HEK293 (cell line): Measurements from ENCODE around the gene MED28.

Experiments used
- CTCF ChIA-PET: fragments of 350-600 bp; formaldehyde crosslinking; extraction: SDS; loops from one replicate; lab custom pipeline; 2021; ENCODE audit warnings: antibody characterized with exemption; lab: Yijun Ruan, JAX
- POLR2A ChIA-PET: fragments of 300-600 bp; formaldehyde crosslinking; extraction: SDS; loops from one replicate; lab custom pipeline; 2020; ENCODE audit warnings: antibody characterized with exemption, inconsistent platforms; lab: Yijun Ruan, JAX
- H3K27ac ChIP-seq: fragments of 200-500 bp; sonication (Bioruptor generic); 2 replicates; pipeline ENCODE4 v1.5.1; 2014; ENCODE audit warnings: low read depth, low read length, control low read depth, inconsistent platforms; ENCODE audit errors: extremely low read depth
- H3K36me3 ChIP-seq, 2 experiments: fragments of 200-500 bp in 1 of 2; sonication (Bioruptor generic) in 1 of 2; 1 replicate in 1 of 2; 2 replicates in 1 of 2; pipeline ENCODE4 v1.5.1; 2014 to 2017; ENCODE audit warnings: inconsistent platforms in 2 of 2, low read length in 2 of 2; ENCODE audit not compliant: control insufficient read depth in 2 of 2, insufficient read depth in 1 of 2
- H3K4me1 ChIP-seq: fragments of 200-500 bp; sonication (Bioruptor generic); 2 replicates; pipeline ENCODE4 v1.5.1; 2014; ENCODE audit warnings: mild to moderate bottlenecking, low read length, inconsistent platforms; ENCODE audit not compliant: control insufficient read depth, insufficient read depth
- H3K4me3 ChIP-seq: 2 replicates; pipeline ENCODE4 v1.5.1; 2011; ENCODE audit warnings: low read depth, mild to moderate bottlenecking, control low read depth, low read length, moderate library complexity
- H3K9me3 ChIP-seq: fragments of 200-500 bp; sonication (Bioruptor generic); 2 replicates; pipeline ENCODE4 v1.5.1; 2014; ENCODE audit warnings: low read depth, low read length, inconsistent platforms; ENCODE audit not compliant: control insufficient read depth, insufficient read depth
- BCL6B ChIP-seq: fragments of 450-650 bp; formaldehyde crosslinking; IDR thresholded peaks from 2 replicates; pipeline ENCODE4 v1.5.1; 2017; ENCODE audit warnings: missing biosample characterization, missing genetic modification characterization
- HOXA7 ChIP-seq: sonication (generic); formaldehyde crosslinking; IDR thresholded peaks from 2 replicates; pipeline ENCODE4 v1.8.1; 2022; ENCODE audit warnings: missing genetic modification reagents, borderline replicate concordance
- KLF10 ChIP-seq: fragments of 450-650 bp; IDR thresholded peaks from 2 replicates; pipeline ENCODE4 v1.5.1; 2018; ENCODE audit warnings: missing biosample characterization, mild to moderate bottlenecking, missing genetic modification characterization
- REPIN1 ChIP-seq: fragments of 450-650 bp; formaldehyde crosslinking; IDR thresholded peaks from 2 replicates; pipeline ENCODE4 v1.5.1; 2017; ENCODE audit warnings: missing biosample characterization, missing genetic modification characterization, low read depth
- SETDB1 ChIP-seq: IDR thresholded peaks from one replicate; pipeline ENCODE4 v1.6.1; 2017; ENCODE audit warnings: mild to moderate bottlenecking, low read length, moderate library complexity, mixed read lengths; ENCODE audit not compliant: insufficient read length
- TRIM28 ChIP-seq: IDR thresholded peaks from 2 replicates; pipeline ENCODE4 v1.6.1; 2011; ENCODE audit warnings: low read length, control low read depth, borderline replicate concordance
- ZBTB10 ChIP-seq: fragments of 450-650 bp; formaldehyde crosslinking; IDR thresholded peaks from 2 replicates; pipeline ENCODE4 v1.5.1; 2016; ENCODE audit warnings: missing biosample characterization, missing genetic modification characterization
- ZBTB48 ChIP-seq: fragments of 450-650 bp; formaldehyde crosslinking; IDR thresholded peaks from 2 replicates; pipeline ENCODE4 v1.5.1; 2016; ENCODE audit warnings: missing biosample characterization, missing genetic modification characterization
- ZFP41 ChIP-seq: fragments of 450-650 bp; formaldehyde crosslinking; IDR thresholded peaks from 2 replicates; pipeline ENCODE4 v1.5.1; 2016; ENCODE audit warnings: missing biosample characterization, missing genetic modification characterization, borderline replicate concordance
- ZIC2 ChIP-seq: fragments of 450-650 bp; formaldehyde crosslinking; IDR thresholded peaks from 2 replicates; pipeline ENCODE4 v1.5.1; 2016; ENCODE audit warnings: missing biosample characterization, missing genetic modification characterization
- ZNF121 ChIP-seq: fragments of 450-650 bp; formaldehyde crosslinking; IDR thresholded peaks from 2 replicates; pipeline ENCODE4 v1.5.1; 2016; ENCODE audit warnings: missing biosample characterization, missing genetic modification characterization
- ZNF140 ChIP-seq: fragments of 450-650 bp; formaldehyde crosslinking; IDR thresholded peaks from 2 replicates; pipeline ENCODE4 v1.5.1; 2016; ENCODE audit warnings: missing biosample characterization, missing genetic modification characterization
- ZNF157 ChIP-seq: fragments of 450-650 bp; formaldehyde crosslinking; IDR thresholded peaks from 2 replicates; pipeline ENCODE4 v1.5.1; 2016; ENCODE audit warnings: missing biosample characterization, missing genetic modification characterization
- ZNF169 ChIP-seq: fragments of 450-650 bp; formaldehyde crosslinking; IDR thresholded peaks from 2 replicates; pipeline ENCODE4 v1.5.1; 2016; ENCODE audit warnings: missing biosample characterization, missing genetic modification characterization
- ZNF174 ChIP-seq: fragments of 450-650 bp; formaldehyde crosslinking; IDR thresholded peaks from 2 replicates; pipeline ENCODE4 v1.5.0; 2017; ENCODE audit warnings: missing biosample characterization, mild to moderate bottlenecking, missing genetic modification characterization
- ZNF221 ChIP-seq: fragments of 450-650 bp; formaldehyde crosslinking; IDR thresholded peaks from 2 replicates; pipeline ENCODE4 v1.5.1; 2017; ENCODE audit warnings: missing biosample characterization, missing genetic modification characterization, borderline replicate concordance
- ZNF223 ChIP-seq: fragments of 450-650 bp; formaldehyde crosslinking; IDR thresholded peaks from 2 replicates; pipeline ENCODE4 v1.5.1; 2016; ENCODE audit warnings: missing biosample characterization, missing genetic modification characterization
- ZNF24 ChIP-seq: fragments of 450-650 bp; formaldehyde crosslinking; IDR thresholded peaks from 2 replicates; pipeline ENCODE4 v1.5.1; 2016; ENCODE audit warnings: missing biosample characterization, missing genetic modification characterization
- ZNF335 ChIP-seq: fragments of 450-650 bp; formaldehyde crosslinking; conservative IDR thresholded peaks from 2 replicates; pipeline ENCODE4 v1.5.1; 2016; ENCODE audit warnings: missing biosample characterization, missing genetic modification characterization
- ZNF362 ChIP-seq: fragments of 450-650 bp; formaldehyde crosslinking; IDR thresholded peaks from 2 replicates; pipeline ENCODE4 v1.5.1; 2016; ENCODE audit warnings: missing biosample characterization, missing genetic modification characterization
- ZNF449 ChIP-seq: fragments of 450-650 bp; formaldehyde crosslinking; IDR thresholded peaks from 2 replicates; pipeline ENCODE4 v1.5.1; 2017; ENCODE audit warnings: missing biosample characterization, mild to moderate bottlenecking, missing genetic modification characterization, moderate library complexity
- ZNF48 ChIP-seq: fragments of 450-650 bp; formaldehyde crosslinking; IDR thresholded peaks from 2 replicates; pipeline ENCODE4 v1.5.1; 2016; ENCODE audit warnings: missing biosample characterization, missing genetic modification characterization
- ZNF548 ChIP-seq: fragments of 450-650 bp; formaldehyde crosslinking; IDR thresholded peaks from 2 replicates; pipeline ENCODE4 v1.5.1; 2016; ENCODE audit warnings: missing biosample characterization, missing genetic modification characterization
- ZNF596 ChIP-seq: fragments of 450-650 bp; IDR thresholded peaks from 2 replicates; pipeline ENCODE4 v1.5.0; 2018; ENCODE audit warnings: missing biosample characterization, mild to moderate bottlenecking, missing genetic modification characterization, moderate library complexity
- ZNF670 ChIP-seq: fragments of 450-650 bp; formaldehyde crosslinking; IDR thresholded peaks from 2 replicates; pipeline ENCODE4 v1.5.1; 2016; ENCODE audit warnings: missing biosample characterization, missing genetic modification characterization, low read depth
- ZNF704 ChIP-seq: fragments of 450-650 bp; formaldehyde crosslinking; IDR thresholded peaks from 2 replicates; pipeline ENCODE4 v1.5.1; 2016; ENCODE audit warnings: missing biosample characterization, missing genetic modification characterization
- ZSCAN16 ChIP-seq: fragments of 450-650 bp; formaldehyde crosslinking; IDR thresholded peaks from 2 replicates; pipeline ENCODE4 v1.5.1; 2016; ENCODE audit warnings: missing biosample characterization, missing genetic modification characterization
- ZSCAN30 ChIP-seq: fragments of 450-650 bp; IDR thresholded peaks from 2 replicates; pipeline ENCODE4 v1.5.1; 2018; ENCODE audit warnings: missing biosample characterization, mild to moderate bottlenecking, missing genetic modification characterization, moderate library complexity
- TF ChIP-seq, protein P1 (sequence below): fragments of 450-650 bp; formaldehyde crosslinking; IDR thresholded peaks from 2 replicates; pipeline ENCODE4; 2016; ENCODE audit warnings: missing biosample characterization, missing genetic modification characterization

MED28 gene

DNA sequence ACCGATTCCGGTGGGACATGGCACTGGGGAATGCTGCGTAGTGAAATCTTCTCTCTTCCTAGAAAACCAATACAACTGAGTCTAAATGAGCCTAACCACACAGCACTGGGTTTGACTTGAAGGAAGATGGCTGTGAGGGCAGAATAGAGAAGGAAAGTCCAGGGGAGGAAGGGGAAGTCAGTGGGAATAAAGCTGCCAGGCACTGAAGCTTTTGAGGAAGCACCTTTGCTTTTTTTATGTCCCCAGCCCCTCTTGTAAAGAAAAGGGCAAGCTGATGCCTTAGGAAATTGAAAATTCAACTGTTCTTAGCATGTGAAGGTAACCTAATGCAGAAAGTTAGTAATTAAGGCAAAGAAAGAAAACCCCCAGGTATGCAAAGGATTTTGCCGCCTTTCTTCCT lies 20.6 kb downstream of the MED28 start:
- TF ChIP-seq ZNF670 (tag by site-specific recombination) = no peak
- no peak for TF ChIP-seq ZSCAN30 (tag by site-specific recombination)
- no peak for TF ChIP-seq ZNF140 (tag by site-specific recombination)
- no peak for TF ChIP-seq ZNF704 (tag by site-specific recombination)
- TF ChIP-seq ZNF221 (tag by site-specific recombination) = no peak
- TF ChIP-seq ZNF449 (tag by site-specific recombination) = no peak
- TF ChIP-seq ZFP41 (tag by site-specific recombination) = no peak
- TF ChIP-seq, protein P1, sequence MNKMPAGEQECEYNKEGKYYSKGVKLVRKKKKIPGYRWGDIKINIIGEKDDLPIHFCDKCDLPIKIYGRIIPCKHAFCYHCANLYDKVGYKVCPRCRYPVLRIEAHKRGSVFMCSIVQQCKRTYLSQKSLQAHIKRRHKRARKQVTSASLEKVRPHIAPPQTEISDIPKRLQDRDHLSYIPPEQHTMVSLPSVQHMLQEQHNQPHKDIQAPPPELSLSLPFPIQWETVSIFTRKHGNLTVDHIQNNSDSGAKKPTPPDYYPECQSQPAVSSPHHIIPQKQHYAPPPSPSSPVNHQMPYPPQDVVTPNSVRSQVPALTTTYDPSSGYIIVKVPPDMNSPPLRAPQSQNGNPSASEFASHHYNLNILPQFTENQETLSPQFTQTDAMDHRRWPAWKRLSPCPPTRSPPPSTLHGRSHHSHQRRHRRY = no peak
- no peak for TF ChIP-seq HOXA7 (CRISPR knock-in tag)
- no peak for TF ChIP-seq ZNF157 (tag by site-specific recombination)
- no peak for TF ChIP-seq ZNF169 (tag by site-specific recombination)
- TF ChIP-seq ZNF121 (tag by site-specific recombination) = no peak
- TF ChIP-seq ZNF596 (tag by site-specific recombination) = no peak
- no peak for TF ChIP-seq BCL6B
- TF ChIP-seq ZNF24 (tag by site-specific recombination) = no peak
- no peak for TF ChIP-seq ZBTB48 (tag by site-specific recombination)
- TF ChIP-seq, all 188 proteins: peak for 0
- Histone ChIP-seq H3K4me1 (no peaks in the 10 kb centered on the region), H3K4me3 (no peak overlapping the region), H3K36me3 (peaks cover 3 to 69% of the 10 kb centered on the region in 2 experiments; a peak in 2 of 3 replicates), H3K27ac (no peak overlapping the region), H3K9me3 (no peaks in the 10 kb centered on the region)
- ChIA-PET POLR2A (no interaction called here), CTCF (no interaction called here)

DNA sequence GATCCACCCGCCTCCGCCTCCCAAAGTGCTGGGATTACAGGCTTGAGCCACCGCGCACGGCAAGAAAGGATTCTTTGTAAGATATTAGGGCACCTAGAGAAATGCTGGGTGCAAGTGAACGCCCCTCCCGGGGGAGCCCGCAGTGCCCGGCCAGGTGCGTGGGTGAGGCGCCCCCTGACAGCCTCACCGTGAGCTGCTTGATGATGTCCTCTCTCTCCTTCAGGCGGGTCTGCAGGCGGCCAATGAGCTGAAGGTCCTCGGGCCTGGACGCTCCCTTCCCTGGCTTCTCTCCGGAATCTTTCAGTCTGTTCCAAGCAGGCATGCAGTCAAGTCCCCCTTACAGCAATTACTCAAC lies 21.9 kb downstream of the MED28 start:
- CTCF ChIA-PET = interaction anchor here (0.5 to 1.8 kb wide), 9 partner anchors 8 to 429 kb away, joined by 3 to 11 read pairs (median 4); no protein-coding TSS in a partner anchor
- POLR2A ChIA-PET = no interaction called here
- no peaks in the 10 kb centered on the region for H3K9me3 ChIP-seq
- H3K27ac ChIP-seq = no peak overlapping the region
- H3K4me1 ChIP-seq = no peaks in the 10 kb centered on the region
- no peak overlapping the region for H3K4me3 ChIP-seq
- peaks cover 3 to 57% of the 10 kb centered on the region in 2 experiments; a peak in 2 of 3 replicates for H3K36me3 ChIP-seq
- TF ChIP-seq ZBTB10 (no peak), KLF10 (tag by site-specific recombination) (no peak), ZNF48 (tag by site-specific recombination) (no peak), ZNF548 (tag by site-specific recombination) (no peak), ZSCAN16 (tag by site-specific recombination) (no peak), ZIC2 (tag by site-specific recombination) (no peak), ZNF223 (tag by site-specific recombination) (no peak), REPIN1 (tag by site-specific recombination) (no peak), SETDB1 (no peak), ZNF174 (tag by site-specific recombination) (no peak), ZNF362 (tag by site-specific recombination) (no peak), ZNF335 (tag by site-specific recombination) (no peak), ZBTB48 (tag by site-specific recombination) (no peak), TRIM28 (no peak)
